ENCODE measurements around the gene PRR18.

PRR18 gene

GRCh38 chr6:166341464-166341863 is 33.3 kb upstream of the PRR18 start:
- TF ChIP-seq GATA2 (IDR thresholded peaks at IDR 0.05; ENCODE audit: low read depth, low read length), result no peak

DNA sequence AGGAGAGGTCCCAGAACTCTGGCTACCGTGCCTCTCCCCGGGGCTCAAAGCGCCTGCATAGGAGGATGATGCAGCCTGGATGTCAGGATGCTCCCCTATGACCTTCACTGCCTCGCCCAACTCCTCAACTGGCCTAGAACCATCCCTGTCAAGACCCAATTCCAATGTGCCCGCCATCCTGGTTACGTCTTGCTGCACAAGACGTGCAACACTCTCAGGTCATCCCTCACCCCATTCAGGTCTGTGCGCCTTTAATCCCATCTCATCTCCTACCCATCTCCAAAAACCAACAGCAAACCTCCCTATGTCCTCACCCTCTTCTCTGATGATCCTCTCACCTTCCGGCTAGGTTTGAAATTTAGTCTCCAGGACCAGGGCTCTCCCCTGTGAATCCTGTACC is 30.7 kb upstream of the PRR18 start:
- no peak for TF ChIP-seq GATA3 (IDR thresholded peaks at IDR 0.05; ENCODE audit: low read depth, low read length)
- no peak for TF ChIP-seq GATA2 (IDR thresholded peaks at IDR 0.05; ENCODE audit: low read depth, low read length)

GRCh38 chr6:166336847-166337246 is 28.7 kb upstream of the PRR18 start:
- TF ChIP-seq GATA2 (IDR thresholded peaks at IDR 0.05; ENCODE audit: low read depth, low read length) (no peak), GATA3 (IDR thresholded peaks at IDR 0.05; ENCODE audit: low read depth, low read length) (no peak)

GRCh38 chr6:166335378-166336302 is 27.4 kb upstream of the PRR18 start:
- TF ChIP-seq GATA2 (IDR thresholded peaks at IDR 0.05; ENCODE audit: low read depth, low read length) (no peak), GATA3 (IDR thresholded peaks at IDR 0.05; ENCODE audit: low read depth, low read length) (no peak)

- TF ChIP-seq GATA2 (IDR thresholded peaks at IDR 0.05; ENCODE audit: low read depth, low read length), result no peak
- TF ChIP-seq GATA3 (IDR thresholded peaks at IDR 0.05; ENCODE audit: low read depth, low read length), result no peak
Measured at GRCh38 chr6:166334878-166335277, 26.7 kb upstream of the PRR18 start.

DNA sequence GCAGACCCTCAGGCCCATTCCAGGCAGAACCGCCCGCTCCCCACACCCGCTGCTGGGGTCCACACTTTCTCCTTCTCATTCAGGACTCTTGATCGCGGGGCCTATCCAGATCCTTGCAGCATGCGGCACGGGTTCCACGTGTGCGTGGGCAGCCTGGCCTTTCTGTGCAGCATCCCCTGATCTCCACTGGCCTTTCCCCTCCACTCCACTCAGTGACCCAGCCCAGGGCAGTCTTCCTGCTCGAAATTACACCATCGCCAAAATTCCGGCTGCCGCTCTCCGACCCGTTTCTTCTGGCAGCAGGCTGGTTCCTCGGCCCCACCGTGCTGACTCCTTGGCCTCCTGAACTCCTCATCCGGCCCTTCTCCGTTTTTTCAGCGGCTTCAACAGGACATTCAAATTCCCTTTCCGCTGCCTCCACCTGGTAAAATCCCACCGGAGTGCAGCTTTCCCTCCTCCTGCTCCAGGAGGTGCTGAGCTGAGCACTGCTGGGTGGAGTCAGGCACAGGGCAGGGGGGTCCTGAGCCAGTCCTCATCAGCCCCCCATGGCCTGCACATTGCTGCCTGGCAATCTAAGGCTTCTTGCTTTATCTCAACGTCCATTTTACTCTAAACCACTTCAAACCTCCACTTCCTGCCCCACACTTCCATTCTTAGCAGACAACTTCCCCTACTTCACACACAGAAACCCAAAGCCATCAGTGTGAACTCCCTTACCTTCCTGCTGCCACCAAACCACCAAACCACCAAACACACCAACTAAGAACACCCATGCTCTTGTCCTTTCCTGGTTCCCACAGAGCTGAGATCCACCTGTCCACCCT is 25.2 kb upstream of the PRR18 start:
- TF ChIP-seq GATA3 (IDR thresholded peaks at IDR 0.05; ENCODE audit: low read depth, low read length) (no peak), GATA2 (IDR thresholded peaks at IDR 0.05; ENCODE audit: low read depth, low read length) (no peak)

GRCh38 chr6:166331503-166332415 is 23.6 kb upstream of the PRR18 start:
- TF ChIP-seq GATA3 (IDR thresholded peaks at IDR 0.05; ENCODE audit: low read depth, low read length), result no peak
- no peak for TF ChIP-seq GATA2 (IDR thresholded peaks at IDR 0.05; ENCODE audit: low read depth, low read length)

GRCh38 chr6:166330612-166331011 is 22.4 kb upstream of the PRR18 start:
- TF ChIP-seq GATA3 (IDR thresholded peaks at IDR 0.05; ENCODE audit: low read depth, low read length), result no peak

DNA sequence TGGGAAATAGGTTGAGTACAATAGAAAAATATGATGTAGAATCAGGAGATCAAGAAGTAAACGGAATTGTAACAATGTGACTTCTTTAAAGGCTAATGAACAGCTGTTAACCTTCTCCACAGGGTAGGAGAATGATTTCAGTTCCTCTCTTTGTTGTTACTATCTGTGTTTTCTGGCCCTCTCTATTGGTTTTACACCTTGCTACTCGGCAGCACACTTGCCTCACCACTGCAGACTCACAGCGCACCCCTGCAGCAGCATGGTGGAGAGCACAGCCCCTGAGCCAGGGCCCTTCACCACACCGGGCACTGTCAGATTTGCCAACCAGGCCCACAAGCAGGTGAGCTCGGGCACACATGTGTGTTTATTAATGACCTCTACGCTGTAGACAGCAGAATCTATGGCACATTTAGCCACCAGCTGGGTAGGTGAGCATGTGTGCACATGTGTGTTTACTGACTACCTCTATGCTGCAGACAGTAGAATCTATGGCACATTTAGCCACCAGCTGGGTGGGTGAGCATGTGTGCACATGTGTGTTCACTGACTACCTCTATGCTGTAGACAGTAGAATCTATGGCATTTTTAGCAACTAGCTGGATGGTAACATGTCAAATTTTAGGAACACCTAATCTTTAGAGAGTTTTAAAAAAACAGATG is 17.3 kb upstream of the PRR18 start:
- TF ChIP-seq GATA3 (IDR thresholded peaks at IDR 0.05; ENCODE audit: low read depth, low read length) (no peak), GATA2 (IDR thresholded peaks at IDR 0.05; ENCODE audit: low read depth, low read length) (no peak)

DNA sequence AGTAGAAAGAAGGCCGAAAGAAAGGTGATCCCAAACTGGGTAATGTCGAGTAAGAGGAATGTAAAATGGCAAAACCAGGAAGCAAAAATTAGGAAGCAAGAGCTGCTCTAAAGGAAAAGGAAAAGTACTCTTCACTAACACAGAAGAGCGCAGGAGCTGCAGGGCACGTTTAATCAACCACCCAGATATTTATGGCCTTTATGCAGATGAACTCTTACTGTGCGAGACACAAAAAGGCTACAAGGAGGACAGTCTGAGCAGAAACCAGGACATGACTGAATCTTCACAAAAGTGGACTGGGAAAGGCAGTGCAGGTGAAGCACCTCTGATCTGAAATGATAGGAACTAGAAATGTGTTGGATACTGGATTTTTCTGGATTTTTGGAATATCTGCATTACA is 15.2 kb upstream of the PRR18 start:
- TF ChIP-seq GATA3 (IDR thresholded peaks at IDR 0.05; ENCODE audit: low read depth, low read length) (no peak), GATA2 (IDR thresholded peaks at IDR 0.05; ENCODE audit: low read depth, low read length) (no peak)

GRCh38 chr6:166318649-166319600 is 10.7 kb upstream of the PRR18 start:
- TF ChIP-seq GATA3 (IDR thresholded peaks at IDR 0.05; ENCODE audit: low read depth, low read length), result no peak
- no peak for TF ChIP-seq GATA2 (IDR thresholded peaks at IDR 0.05; ENCODE audit: low read depth, low read length)

GRCh38 chr6:166318227-166318626 is 10.0 kb upstream of the PRR18 start:
- no peak for TF ChIP-seq GATA3 (IDR thresholded peaks at IDR 0.05; ENCODE audit: low read depth, low read length)
- no peak for TF ChIP-seq GATA2 (IDR thresholded peaks at IDR 0.05; ENCODE audit: low read depth, low read length)
